Gastrocnemius medialis (tissue), 4 donors: ENCODE data around the gene PLCG2. TPM values are rescaled to one million over a fixed set of nuclear protein-coding genes. Genes with fewer than 3 reads are reported as not detected.

Experiments
- ATAC-seq, 2 donors: fragments of 150-250 bp; one replicate each; pipeline ENCODE4 v1.9.1; 2016
- DNase-seq, 2 donors: peaks; one replicate each; pipeline ENCODE4 v3.0.0-alpha.2; 2019
- H3K27ac ChIP-seq, 4 donors: fragments of 200-600 bp; sonication (generic); 1 replicate in 1 of 4; 2 replicates in 3 of 4; pipeline ENCODE4 v1.5.1; 2016 to 2018; ENCODE audit warnings: mild to moderate bottlenecking in 2 of 4, moderate library complexity in 1 of 4
- H3K27me3 ChIP-seq, 3 donors: fragments of 200-600 bp; sonication (generic) in 2 of 3; 1 replicate in 1 of 3; 2 replicates in 2 of 3; pipeline versions ENCODE4 v1.5.1 to v1.6.0; 2016 to 2019; ENCODE audit warnings: mild to moderate bottlenecking in 1 of 3, moderate library complexity in 1 of 3
- H3K36me3 ChIP-seq, 2 donors: fragments of 200-600 bp; sonication (generic) in 1 of 2; one replicate each; pipeline ENCODE4 v1.5.1; 2017 to 2018
- H3K4me1 ChIP-seq, 2 donors: fragments of 200-600 bp; sonication (generic) in 1 of 2; one replicate each; pipeline ENCODE4 v1.5.1; 2016 to 2017; ENCODE audit warnings: mild to moderate bottlenecking in 2 of 2
- H3K4me3 ChIP-seq, 4 donors: fragments of 200-600 bp; sonication (generic) in 3 of 4; 1 replicate in 1 of 4; 2 replicates in 3 of 4; pipeline ENCODE4 v1.5.1; 2016 to 2019; ENCODE audit warnings: mild to moderate bottlenecking in 2 of 4
- H3K9me3 ChIP-seq, 3 donors: fragments of 200-600 bp; sonication (generic) in 2 of 3; 1 replicate in 1 of 3; 2 replicates in 2 of 3; pipeline ENCODE4 v1.5.1; 2016 to 2019
- CTCF ChIP-seq, 5 experiments: fragments of 450-650 bp in 3 of 5; fragments of 200-600 bp in 2 of 5; sonication (generic) in 2 of 5; IDR thresholded peaks in 4 of 5; conservative IDR thresholded peaks in 1 of 5; 1 replicate in 4 of 5; 2 replicates in 1 of 5; pipeline ENCODE4 v1.5.1; 2016 to 2019; ENCODE audit warnings: antibody characterized with exemption in 5 of 5, mild to moderate bottlenecking in 3 of 5, moderate library complexity in 3 of 5
- POLR2A ChIP-seq, 2 donors: fragments of 450-650 bp; IDR thresholded peaks; one replicate each; pipeline ENCODE4 v1.6.1; 2017; ENCODE audit warnings: antibody characterized with exemption in 2 of 2, mild to moderate bottlenecking in 2 of 2, moderate library complexity in 2 of 2
- in situ Hi-C, 4 donors: fragments of 200-750 bp; cut with MboI; loops; one replicate each; pipeline versions ENCODE4 v1.15.0 to v1.8.0; 2017; ENCODE audit warnings: low sequenced_read_pairs in 4 of 4
- intact Hi-C: fragments of 100-400 bp; cut with DNase I; formaldehyde crosslinking; loops from one replicate; pipeline ENCODE4 v1.15.1; 2023; ENCODE audit warnings: low total_unique reads
- total RNA-seq, 4 donors: library from RNA; depleted of rRNA; stranded (reverse); fragments of >200 nt; gene quantifications; one replicate each; pipeline versions ENCODE4 v1.1.0 to v1.2.3, GENCODE V29; 2016

The PLCG2 gene
- total RNA-seq, 4 donors from 2014 or later, result 1.8 to 3.0 (median 2.1) TPM

GRCh38 chr16:81814751-81815428 lies 35.8 kb downstream of the PLCG2 start:
- TF ChIP-seq CTCF (IDR thresholded peaks at IDR 0.05 in 4 of 5, conservative IDR thresholded peaks at IDR 0.05 in 1 of 5), result no peak
- TF ChIP-seq POLR2A (IDR thresholded peaks at IDR 0.05), result no peak
- H3K27ac ChIP-seq, result no peak overlapping the region
- no peaks in the 10 kb centered on the region for H3K9me3 ChIP-seq
- H3K4me3 ChIP-seq, result no peak overlapping the region
- no peak for ATAC-seq
- H3K4me1 ChIP-seq, result no peaks in the 10 kb centered on the region
- no peaks in the 10 kb centered on the region for H3K27me3 ChIP-seq
- DNase-seq, result no peak
- in situ Hi-C loops, result no loop called here
- intact Hi-C loops, result no loop called here
- H3K36me3 ChIP-seq, result no peaks in the 10 kb centered on the region

GRCh38 chr16:81815429-81815766 lies 36.3 kb downstream of the PLCG2 start:
- TF ChIP-seq CTCF (IDR thresholded peaks at IDR 0.05 in 4 of 5, conservative IDR thresholded peaks at IDR 0.05 in 1 of 5) (no peak), POLR2A (IDR thresholded peaks at IDR 0.05) (no peak)
- H3K36me3 ChIP-seq, result no peaks in the 10 kb centered on the region
- H3K4me3 ChIP-seq, result no peak overlapping the region
- H3K27me3 ChIP-seq, result no peaks in the 10 kb centered on the region
- ATAC-seq (no peak), DNase-seq (no peak)
- H3K27ac ChIP-seq, result no peak overlapping the region
- no peaks in the 10 kb centered on the region for H3K9me3 ChIP-seq
- intact Hi-C loops (no loop called here), in situ Hi-C loops (no loop called here)
- H3K4me1 ChIP-seq, result no peaks in the 10 kb centered on the region

GRCh38 chr16:81816351-81816750 lies 37.3 kb downstream of the PLCG2 start:
- Histone ChIP-seq H3K36me3 (no peaks in the 10 kb centered on the region), H3K4me1 (no peaks in the 10 kb centered on the region), H3K27ac (no peak overlapping the region), H3K4me3 (no peak overlapping the region), H3K9me3 (no peaks in the 10 kb centered on the region), H3K27me3 (no peaks in the 10 kb centered on the region)
- TF ChIP-seq CTCF (IDR thresholded peaks at IDR 0.05 in 4 of 5, conservative IDR thresholded peaks at IDR 0.05 in 1 of 5) (no peak), POLR2A (IDR thresholded peaks at IDR 0.05) (no peak)
- in situ Hi-C loops (no loop called here), intact Hi-C loops (no loop called here)
- no peak for DNase-seq
- no peak for ATAC-seq

GRCh38 chr16:81816793-81817210 lies 37.7 kb downstream of the PLCG2 start:
- H3K4me3 ChIP-seq, result no peak overlapping the region
- H3K36me3 ChIP-seq, result no peaks in the 10 kb centered on the region
- ATAC-seq (no peak), DNase-seq (no peak)
- no peak overlapping the region for H3K27ac ChIP-seq
- no peak for TF ChIP-seq CTCF (IDR thresholded peaks at IDR 0.05 in 4 of 5, conservative IDR thresholded peaks at IDR 0.05 in 1 of 5)
- TF ChIP-seq POLR2A (IDR thresholded peaks at IDR 0.05), result no peak
- H3K9me3 ChIP-seq, result no peaks in the 10 kb centered on the region
- in situ Hi-C loops, result no loop called here
- no peaks in the 10 kb centered on the region for H3K4me1 ChIP-seq
- no peaks in the 10 kb centered on the region for H3K27me3 ChIP-seq
- intact Hi-C loops, result no loop called here

GRCh38 chr16:81817296-81817695 lies 38.2 kb downstream of the PLCG2 start:
- Histone ChIP-seq H3K36me3 (no peaks in the 10 kb centered on the region), H3K27ac (no peak overlapping the region), H3K27me3 (no peaks in the 10 kb centered on the region), H3K4me3 (no peak overlapping the region), H3K4me1 (no peaks in the 10 kb centered on the region), H3K9me3 (no peaks in the 10 kb centered on the region)
- intact Hi-C loops, result no loop called here
- in situ Hi-C loops, result no loop called here
- no peak for ATAC-seq
- DNase-seq, result no peak
- no peak for TF ChIP-seq CTCF (IDR thresholded peaks at IDR 0.05 in 4 of 5, conservative IDR thresholded peaks at IDR 0.05 in 1 of 5)
- no peak for TF ChIP-seq POLR2A (IDR thresholded peaks at IDR 0.05)
